Adrenal gland (tissue), 5 donors: ENCODE data around the gene CLEC16A.

Experiments used
- CTCF ChIP-seq, 6 experiments: fragments of 450-650 bp in 4 of 6; fragments of 200-600 bp in 2 of 6; sonication (generic) in 1 of 6; IDR thresholded peaks; 1 replicate in 5 of 6; 2 replicates in 1 of 6; pipeline versions ENCODE4 v1.5.1 to v1.8.0; 2016 to 2021; ENCODE audit warnings: antibody characterized with exemption in 6 of 6, mild to moderate bottlenecking in 2 of 6, moderate library complexity in 1 of 6
- POLR2A ChIP-seq, 2 donors: fragments of 450-650 bp; IDR thresholded peaks; one replicate each; pipeline ENCODE4 v1.6.1; 2017; ENCODE audit warnings: antibody characterized with exemption in 2 of 2, mild to moderate bottlenecking in 2 of 2, moderate library complexity in 1 of 2
- donor health status: DM: no; HTN: no; CAD: no.

- no peak for TF ChIP-seq CTCF (IDR thresholded peaks at IDR 0.05)
- no peak for TF ChIP-seq POLR2A (IDR thresholded peaks at IDR 0.05)
These were observed 103.8 kb downstream of the CLEC16A start for GRCh38 chr16:11047939-11048800.
